Vagina (tissue), 2 donors: ENCODE measurements around the gene GPBP1L1.

ENCODE experiments used
- POLR2AphosphoS5 ChIP-seq, 2 donors: sonication (generic); formaldehyde crosslinking; IDR thresholded peaks; one replicate each; pipeline ENCODE4 v1.9.0; 2017; ENCODE audit warnings: antibody characterized with exemption in 2 of 2, mild to moderate bottlenecking in 2 of 2, low read depth in 1 of 2; ENCODE audit not compliant: insufficient read depth in 1 of 2
- TF ChIP-seq, protein P1 (sequence below), 3 experiments: fragments of 450-650 bp in 2 of 3; fragments of 200-600 bp in 1 of 3; sonication (generic) in 1 of 3; IDR thresholded peaks; one replicate each; pipeline ENCODE4 v1.5.1; 2017 to 2019; ENCODE audit warnings: antibody characterized with exemption in 3 of 3, mild to moderate bottlenecking in 2 of 3, moderate library complexity in 2 of 3

DNA sequence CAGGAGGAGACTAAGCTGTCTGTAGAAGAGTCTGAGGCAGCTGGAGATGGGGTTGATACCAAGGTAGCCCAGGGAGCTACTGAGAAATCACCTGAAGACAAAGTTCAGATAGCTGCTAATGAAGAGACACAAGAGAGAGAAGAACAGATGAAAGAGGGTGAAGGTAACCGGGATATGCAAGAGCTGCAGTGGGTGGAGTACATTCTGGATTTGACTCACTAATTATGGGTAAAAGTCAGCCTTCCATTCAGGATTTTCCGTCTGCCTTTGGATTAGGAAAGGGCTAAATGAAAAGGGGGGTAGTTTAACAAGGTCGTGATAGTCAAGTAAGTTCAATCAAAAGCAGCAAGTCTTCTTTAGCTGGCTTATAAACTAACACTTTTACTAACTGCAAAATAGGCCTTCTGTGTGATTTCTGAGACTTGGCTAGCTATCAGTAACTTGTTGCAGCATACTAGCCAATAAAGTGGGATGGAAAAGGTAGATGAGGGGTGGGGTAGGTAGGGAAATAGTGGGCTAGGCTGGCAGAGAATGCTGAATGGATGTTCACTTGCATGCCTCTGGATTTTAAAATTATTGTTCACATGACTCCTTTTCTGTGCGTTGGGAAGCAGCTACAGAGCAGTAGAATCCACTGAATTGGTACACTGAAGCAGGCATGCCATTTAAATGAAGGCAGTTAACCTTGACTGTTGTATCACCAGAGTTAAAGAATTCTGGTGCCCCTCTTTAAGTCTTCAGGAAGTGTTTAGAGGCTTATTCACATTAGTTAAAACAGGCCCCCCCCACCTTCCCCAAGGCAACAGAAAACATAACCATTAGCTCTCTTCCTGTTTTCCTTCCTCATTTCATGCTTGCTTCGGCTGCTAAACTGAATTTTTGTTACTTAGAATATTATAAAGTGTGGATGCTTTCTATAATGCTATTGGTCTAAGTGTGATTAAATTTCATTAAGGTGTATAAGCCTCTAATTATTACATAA lies 77.9 kb downstream of the GPBP1L1 start:
- TF ChIP-seq POLR2AphosphoS5 (IDR thresholded peaks at IDR 0.05; ENCODE audit: insufficient read depth in 1 of 2, low read depth in 1 of 2): no peak
- TF ChIP-seq, protein P1, sequence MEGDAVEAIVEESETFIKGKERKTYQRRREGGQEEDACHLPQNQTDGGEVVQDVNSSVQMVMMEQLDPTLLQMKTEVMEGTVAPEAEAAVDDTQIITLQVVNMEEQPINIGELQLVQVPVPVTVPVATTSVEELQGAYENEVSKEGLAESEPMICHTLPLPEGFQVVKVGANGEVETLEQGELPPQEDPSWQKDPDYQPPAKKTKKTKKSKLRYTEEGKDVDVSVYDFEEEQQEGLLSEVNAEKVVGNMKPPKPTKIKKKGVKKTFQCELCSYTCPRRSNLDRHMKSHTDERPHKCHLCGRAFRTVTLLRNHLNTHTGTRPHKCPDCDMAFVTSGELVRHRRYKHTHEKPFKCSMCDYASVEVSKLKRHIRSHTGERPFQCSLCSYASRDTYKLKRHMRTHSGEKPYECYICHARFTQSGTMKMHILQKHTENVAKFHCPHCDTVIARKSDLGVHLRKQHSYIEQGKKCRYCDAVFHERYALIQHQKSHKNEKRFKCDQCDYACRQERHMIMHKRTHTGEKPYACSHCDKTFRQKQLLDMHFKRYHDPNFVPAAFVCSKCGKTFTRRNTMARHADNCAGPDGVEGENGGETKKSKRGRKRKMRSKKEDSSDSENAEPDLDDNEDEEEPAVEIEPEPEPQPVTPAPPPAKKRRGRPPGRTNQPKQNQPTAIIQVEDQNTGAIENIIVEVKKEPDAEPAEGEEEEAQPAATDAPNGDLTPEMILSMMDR (IDR thresholded peaks at IDR 0.05): no peak
